Endodermal cell (in vitro differentiated cells): Measurements from ENCODE around the gene SLAIN2. TPM values are rescaled to one million over a fixed set of nuclear protein-coding genes. Genes with fewer than 3 reads are reported as not detected.

ENCODE experiments used
- DNase-seq: peaks from one replicate; pipeline ENCODE4 v3.0.0-alpha.2; 2017
- H3K27ac ChIP-seq: 2 replicates; pipeline ENCODE4 v1.5.1; 2013; ENCODE audit warnings: mild to moderate bottlenecking, low read depth, low read length, moderate library complexity
- H3K27me3 ChIP-seq: 2 replicates; pipeline ENCODE4 v1.6.1; 2013; ENCODE audit warnings: mild to moderate bottlenecking, low read length, moderate library complexity; ENCODE audit not compliant: insufficient read depth, control insufficient read depth, poor library complexity, severe bottlenecking
- H3K36me3 ChIP-seq: 2 replicates; pipeline ENCODE4 v1.7.0; 2013; ENCODE audit warnings: mild to moderate bottlenecking, low read length, moderate library complexity; ENCODE audit not compliant: control insufficient read depth, insufficient read depth
- H3K4me1 ChIP-seq: one replicate; pipeline ENCODE4 v1.7.0; 2013; ENCODE audit warnings: low read length; ENCODE audit not compliant: control insufficient read depth, insufficient read depth
- H3K4me3 ChIP-seq: 2 replicates; pipeline ENCODE4 v1.5.1; 2013; ENCODE audit warnings: mild to moderate bottlenecking, low read length, moderate library complexity
- H3K9ac ChIP-seq: 2 replicates; pipeline ENCODE4 v1.6.1; 2013; ENCODE audit warnings: mild to moderate bottlenecking, low read length, moderate library complexity; ENCODE audit not compliant: poor library complexity, severe bottlenecking; ENCODE audit errors: extremely low read depth
- H3K9me3 ChIP-seq: 2 replicates; pipeline ENCODE4 v1.6.1; 2013; ENCODE audit warnings: mild to moderate bottlenecking, low read length, moderate library complexity; ENCODE audit not compliant: control insufficient read depth
- H3K27ac Mint-ChIP-seq: 2 replicates; pipeline ENCODE4 v1.8.0; 2020; ENCODE audit warnings: mixed read lengths
- H3K27me3 Mint-ChIP-seq: 2 replicates; pipeline ENCODE4 v1.8.0; 2021; ENCODE audit warnings: mild to moderate bottlenecking, mixed read lengths; ENCODE audit not compliant: insufficient read depth
- H3K36me3 Mint-ChIP-seq: 2 replicates; pipeline ENCODE4 v1.8.0; 2020; ENCODE audit warnings: low read depth, mixed read lengths
- H3K4me1 Mint-ChIP-seq: 2 replicates; pipeline ENCODE4 v1.8.0; 2020; ENCODE audit warnings: mixed read lengths
- H3K4me3 Mint-ChIP-seq: 2 replicates; pipeline ENCODE4 v1.8.0; 2020; ENCODE audit warnings: mild to moderate bottlenecking, moderate library complexity, mixed read lengths
- H3K9me3 Mint-ChIP-seq: 2 replicates; pipeline ENCODE4 v1.8.0; 2020; ENCODE audit warnings: mild to moderate bottlenecking, mixed read lengths
- CTCF ChIP-seq: fragments of 200-600 bp; sonication (generic); conservative IDR thresholded peaks from 2 replicates; pipeline ENCODE4 v1.5.0; 2021; ENCODE audit warnings: antibody characterized with exemption, mild to moderate bottlenecking
- WGBS, 2 experiments: methylation state at CpG; one replicate each; pipeline versions ENCODE4 v1.1.5 to v1.1.7; 2013; ENCODE audit warnings: missing lambda C conversion rate in 2 of 2, mixed read lengths in 1 of 2; ENCODE audit not compliant: insufficient coverage in 1 of 2, insufficient read length in 1 of 2; 5-methylcytosine and 5-hydroxymethylcytosine counted together
- total RNA-seq, 2 donors: library from RNA; stranded (reverse); fragmentation: NEBNext Ultra II Directional in 1 of 2; extraction: Animal tissue kit (Norgen Biotek cat#: 25700) in 1 of 2; gene quantifications; 2 replicates in 1 of 2; 3 replicates in 1 of 2; pipeline ENCODE4 v1.2.1, GENCODE V29; 2021

Gene SLAIN2
- total RNA-seq, 2 donors from 2014 or later: 42.1 to 49.8 TPM

- Histone ChIP-seq H3K27me3 (no peaks in the 10 kb centered on the region), H3K4me1 (peaks cover 7% of the 10 kb centered on the region), H3K27ac (no peak overlapping the region), H3K4me3 (no peak overlapping the region), H3K36me3 (no peaks in the 10 kb centered on the region), H3K9me3 (peaks cover 14% of the 10 kb centered on the region), H3K9ac (no peak overlapping the region)
- Mint-ChIP-seq H3K27me3 (peaks cover 15% of the 10 kb centered on the region), H3K4me1 (peaks cover 9% of the 10 kb centered on the region), H3K9me3 (peaks cover 12% of the 10 kb centered on the region), H3K4me3 (no peak overlapping the region), H3K27ac (no peak overlapping the region), H3K36me3 (no peaks in the 10 kb centered on the region)
- TF ChIP-seq CTCF: no peak
- WGBS, 2 experiments: 95% methylated on average over 2 of the region's 2 CpGs; no CpG with 5 or more reads in 1 of the 2 experiments
- no peak for DNase-seq
Measured at GRCh38 chr4:48467442-48467841, 126.1 kb downstream of the SLAIN2 start.

- Histone ChIP-seq H3K4me1 (peaks cover 7% of the 10 kb centered on the region), H3K4me3 (no peak overlapping the region), H3K27ac (no peak overlapping the region), H3K36me3 (no peaks in the 10 kb centered on the region), H3K27me3 (no peaks in the 10 kb centered on the region), H3K9me3 (peaks cover 9% of the 10 kb centered on the region), H3K9ac (no peak overlapping the region)
- no peak for TF ChIP-seq CTCF
- no peak for DNase-seq
- no peaks in the 10 kb centered on the region for H3K36me3 Mint-ChIP-seq
- 76 to 84% methylated on average over 4 to 5 of the region's 5 CpGs for WGBS, 2 experiments
- H3K4me1 Mint-ChIP-seq: peaks cover 10% of the 10 kb centered on the region
- peaks cover 14% of the 10 kb centered on the region for H3K27me3 Mint-ChIP-seq
- H3K4me3 Mint-ChIP-seq: no peak overlapping the region
- H3K9me3 Mint-ChIP-seq: peaks cover 9% of the 10 kb centered on the region
- no peak overlapping the region for H3K27ac Mint-ChIP-seq
Measured at GRCh38 chr4:48467891-48468290, 126.6 kb downstream of the SLAIN2 start.

GRCh38 chr4:48470137-48470536 is 128.8 kb downstream of the SLAIN2 start:
- Mint-ChIP-seq H3K9me3 (no peaks in the 10 kb centered on the region), H3K36me3 (no peaks in the 10 kb centered on the region), H3K4me3 (no peak overlapping the region), H3K4me1 (peaks cover 15% of the 10 kb centered on the region), H3K27me3 (peaks cover 4% of the 10 kb centered on the region), H3K27ac (no peak overlapping the region)
- Histone ChIP-seq H3K4me1 (peaks cover 7% of the 10 kb centered on the region), H3K27ac (peak overlapping the region; percentile 87), H3K9me3 (no peaks in the 10 kb centered on the region), H3K27me3 (no peaks in the 10 kb centered on the region), H3K4me3 (no peak overlapping the region), H3K36me3 (no peaks in the 10 kb centered on the region), H3K9ac (no peak overlapping the region)
- 80 to 100% methylated on average over 1 of the region's 1 CpG for WGBS, 2 experiments
- no peak for TF ChIP-seq CTCF
- no peak for DNase-seq
